SKM-1 treated with dmso at 0.1 percent for 144 hours (cell line): ENCODE results near the gene ZNF335.
A peak's percentile ranks its signal among the peaks of the same experiment; 100 is the strongest.
"Not testable (repeated sequence)": the region's sequence is repeated elsewhere in the genome, so short reads cannot be mapped to it uniquely, and the experiment has no call there.

Experiments
- DNase-seq: peaks from one replicate; lab custom pipeline; 2025; ENCODE audit not compliant: unreplicated experiment; lab: John Stamatoyannopoulos, UW

The ZNF335 gene

GRCh38 chr20:46001498-46001897 is 29.5 kb upstream of the ZNF335 start:
- no peak for DNase-seq

- no peak for DNase-seq
Observed at GRCh38 chr20:46000262-46000996, 28.4 kb upstream of the ZNF335 start.

DNA sequence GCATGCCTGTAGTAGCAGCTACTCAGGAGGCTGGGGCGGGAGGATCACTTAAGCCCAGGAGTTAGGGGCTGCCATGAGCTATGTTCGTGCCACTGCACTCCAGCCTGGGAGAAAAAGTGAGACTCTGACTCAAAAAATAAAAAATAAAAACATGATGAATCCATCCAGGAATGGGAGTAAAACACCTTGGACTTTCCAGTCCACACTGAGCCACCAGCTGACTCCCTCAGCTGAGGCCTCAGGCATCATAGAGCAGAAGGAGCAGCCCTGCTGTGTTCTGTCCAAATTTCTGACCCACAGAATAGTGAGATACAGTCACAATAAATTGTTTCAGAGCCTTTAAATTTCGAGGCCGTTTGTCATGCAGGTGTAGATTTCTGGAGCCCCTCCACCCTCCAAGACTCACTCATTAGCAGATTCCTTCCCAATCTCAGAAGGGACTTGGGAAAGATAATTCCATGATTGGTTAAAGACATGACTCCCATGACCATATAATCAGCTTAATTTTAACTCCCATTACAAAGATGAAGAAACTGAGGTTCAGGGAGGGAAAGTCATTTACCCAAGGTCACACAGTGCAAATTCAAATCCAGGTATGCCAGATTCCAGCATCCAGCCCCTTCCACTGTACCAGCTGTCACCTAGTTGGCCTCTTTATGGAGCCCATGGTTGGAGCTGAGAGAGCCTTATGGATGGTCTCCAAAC is 27.7 kb upstream of the ZNF335 start:
- no peak for DNase-seq

- peak; percentile 76 for DNase-seq
Observed at GRCh38 chr20:45998761-45999160, 26.8 kb upstream of the ZNF335 start.

DNA sequence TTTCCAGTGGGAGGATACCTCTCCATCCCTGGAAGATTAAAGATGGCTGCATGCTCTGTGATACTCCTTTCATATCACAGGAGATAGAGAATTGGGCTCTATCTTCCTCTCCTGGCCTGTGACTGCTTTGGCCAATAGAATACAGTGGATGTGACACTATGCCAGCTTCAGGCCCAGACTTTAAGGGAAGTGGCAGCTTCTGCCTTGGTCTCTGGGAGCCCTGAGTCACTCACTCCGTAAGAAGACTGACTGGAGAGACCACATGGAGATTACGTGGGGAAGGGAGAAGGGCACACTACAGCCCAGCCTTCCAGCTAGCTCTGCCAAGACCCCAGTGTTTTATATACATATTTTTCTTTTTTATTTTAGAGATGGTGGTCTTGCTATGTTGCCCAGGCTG is 26.3 kb upstream of the ZNF335 start:
- DNase-seq = peak; percentile 79

GRCh38 chr20:45997187-45997586 is 25.2 kb upstream of the ZNF335 start:
- no peak for DNase-seq

GRCh38 chr20:45995495-45996097 is 23.6 kb upstream of the ZNF335 start:
- not testable (repeated sequence) for DNase-seq

- DNase-seq = no peak
Observed at GRCh38 chr20:45994761-45995493, 22.9 kb upstream of the ZNF335 start.

- DNase-seq = peak; percentile 90
Observed at GRCh38 chr20:45993197-45993951, 21.4 kb upstream of the ZNF335 start.

GRCh38 chr20:45991616-45992015 is 19.6 kb upstream of the ZNF335 start:
- DNase-seq = peak; percentile 53

DNA sequence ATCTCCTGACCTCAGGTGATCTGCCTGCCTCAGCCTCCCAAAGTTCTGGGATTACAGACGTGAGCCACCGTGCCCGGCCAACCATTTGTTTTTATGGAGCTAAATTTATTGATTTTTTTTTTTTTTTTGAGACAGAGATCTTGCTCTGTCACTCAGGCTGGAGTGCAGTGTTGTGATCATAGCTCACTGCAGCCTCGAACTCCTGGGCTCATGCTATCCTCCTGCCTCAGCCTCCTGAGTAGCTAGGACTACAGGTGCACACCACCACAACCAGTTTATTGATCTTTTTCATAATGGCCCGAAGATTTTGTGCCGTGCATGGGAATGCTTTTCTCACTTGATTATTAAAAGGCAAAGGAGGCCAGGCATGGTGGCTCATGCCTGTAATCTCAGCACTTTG is 16.8 kb upstream of the ZNF335 start:
- DNase-seq = not testable (repeated sequence)

DNA sequence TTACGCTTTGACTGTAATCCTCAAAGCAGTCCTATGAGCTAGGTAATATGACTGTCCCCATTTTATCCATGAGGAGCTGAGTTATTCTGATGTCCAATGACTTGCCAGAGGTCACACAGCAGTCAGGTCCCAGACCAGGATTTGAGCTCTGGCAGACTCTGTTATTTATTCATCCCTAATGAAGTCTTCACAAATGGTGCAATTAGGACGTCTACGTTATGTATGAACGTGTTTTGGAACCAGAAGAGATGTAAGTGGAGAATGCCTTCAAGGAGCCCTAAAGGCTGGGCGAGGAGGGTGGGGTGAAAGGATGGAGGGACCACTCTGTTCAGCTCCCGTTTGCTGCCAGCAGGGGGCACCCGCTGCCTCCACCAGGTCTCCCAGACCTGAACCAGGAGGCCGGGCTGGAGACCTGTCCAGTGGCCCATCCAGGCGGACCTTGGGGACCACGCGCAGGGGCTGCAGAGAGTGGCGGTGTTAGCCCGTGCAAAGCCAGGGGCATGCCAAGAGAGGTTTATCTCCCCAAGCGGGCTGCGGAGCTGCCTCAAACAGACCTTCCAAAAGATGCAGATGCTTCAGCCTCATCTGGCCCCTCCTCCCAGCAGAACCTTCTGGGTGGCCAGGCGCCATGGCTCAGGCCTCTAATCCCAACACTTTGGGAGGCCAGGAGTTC is 15.2 kb upstream of the ZNF335 start:
- DNase-seq = peak; percentile 60

- DNase-seq = no peak
Observed at GRCh38 chr20:45985573-45985972, 13.6 kb upstream of the ZNF335 start.

DNA sequence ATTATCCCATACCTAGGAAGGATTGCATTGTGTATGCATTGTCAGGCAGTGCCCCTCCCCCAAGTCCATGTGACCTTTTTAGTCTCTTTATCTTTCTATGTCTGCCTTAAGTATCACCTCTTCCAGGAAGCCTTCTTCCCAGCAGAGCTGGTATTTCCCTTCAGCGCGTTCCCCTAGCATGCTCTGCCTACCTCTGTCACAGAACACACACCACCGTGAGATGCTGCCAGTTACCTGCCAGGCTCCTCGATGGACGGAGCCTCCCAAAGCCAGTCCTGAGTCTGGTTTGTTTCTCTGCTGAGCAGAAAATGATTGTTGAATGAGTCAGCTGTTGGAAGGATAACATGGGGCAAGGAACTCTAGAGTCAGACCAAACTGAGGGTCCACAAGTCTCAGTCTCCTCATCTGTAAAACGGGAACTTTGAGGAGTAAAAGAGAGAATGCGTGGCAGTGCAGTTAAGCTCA is 11.3 kb upstream of the ZNF335 start:
- no peak for DNase-seq

- DNase-seq = no peak
Observed at GRCh38 chr20:45981261-45981660, 9.3 kb upstream of the ZNF335 start.

DNA sequence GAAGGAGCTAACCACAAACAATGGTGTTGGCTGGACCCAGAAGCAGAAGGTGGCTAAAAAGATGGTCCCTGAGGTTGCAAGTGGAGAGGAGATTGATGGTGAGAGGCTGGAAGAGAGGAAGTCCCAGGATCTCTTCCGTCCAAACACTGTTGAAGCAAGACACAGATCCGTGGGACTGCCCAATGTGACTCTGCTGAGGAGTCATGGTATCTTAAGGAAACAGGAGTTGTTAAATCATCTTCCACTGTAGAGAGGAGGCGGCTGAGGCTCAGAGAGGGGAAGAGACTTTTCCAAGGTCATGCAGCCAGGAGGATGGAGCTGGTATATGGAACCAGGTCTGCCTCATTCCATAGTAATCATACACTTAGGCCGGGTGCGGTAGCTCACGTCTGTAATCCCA is 4.1 kb upstream of the ZNF335 start:
- DNase-seq = no peak

- no peak for DNase-seq
Observed at GRCh38 chr20:45975686-45976085, 3.7 kb upstream of the ZNF335 start.

DNA sequence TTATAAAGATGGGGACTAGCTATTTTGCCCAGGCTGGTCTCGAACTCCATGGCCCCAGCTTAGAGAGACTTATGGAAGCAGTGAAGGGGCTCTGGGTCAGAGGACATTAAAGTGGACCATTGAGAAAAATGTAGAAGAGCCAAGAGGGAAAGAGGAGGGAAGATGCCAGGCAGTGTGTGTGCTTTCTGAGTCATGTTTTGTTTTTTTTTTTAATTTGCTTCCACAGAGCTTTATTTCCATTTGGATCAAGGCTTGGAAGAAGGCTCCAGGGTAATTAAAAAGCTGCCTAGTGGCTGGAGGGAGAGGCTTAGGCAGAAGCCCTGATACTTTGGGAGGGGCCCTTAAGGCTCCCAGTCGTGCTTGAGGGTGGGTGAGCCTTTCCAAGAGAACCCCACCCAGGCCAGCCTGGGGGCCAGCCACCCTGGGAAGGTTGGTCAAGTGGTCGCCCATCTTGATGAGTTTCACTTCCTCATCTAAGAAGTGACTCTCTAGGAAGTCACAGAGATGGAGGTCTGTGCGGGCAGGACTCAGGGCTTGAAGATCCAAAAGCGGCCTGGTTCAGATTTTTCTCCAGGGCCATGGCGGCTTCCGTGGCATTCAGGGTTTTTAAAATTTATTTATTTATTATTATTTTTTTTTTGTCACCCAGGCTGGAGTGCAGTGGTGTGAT is 3.0 kb upstream of the ZNF335 start:
- DNase-seq = no peak

DNA sequence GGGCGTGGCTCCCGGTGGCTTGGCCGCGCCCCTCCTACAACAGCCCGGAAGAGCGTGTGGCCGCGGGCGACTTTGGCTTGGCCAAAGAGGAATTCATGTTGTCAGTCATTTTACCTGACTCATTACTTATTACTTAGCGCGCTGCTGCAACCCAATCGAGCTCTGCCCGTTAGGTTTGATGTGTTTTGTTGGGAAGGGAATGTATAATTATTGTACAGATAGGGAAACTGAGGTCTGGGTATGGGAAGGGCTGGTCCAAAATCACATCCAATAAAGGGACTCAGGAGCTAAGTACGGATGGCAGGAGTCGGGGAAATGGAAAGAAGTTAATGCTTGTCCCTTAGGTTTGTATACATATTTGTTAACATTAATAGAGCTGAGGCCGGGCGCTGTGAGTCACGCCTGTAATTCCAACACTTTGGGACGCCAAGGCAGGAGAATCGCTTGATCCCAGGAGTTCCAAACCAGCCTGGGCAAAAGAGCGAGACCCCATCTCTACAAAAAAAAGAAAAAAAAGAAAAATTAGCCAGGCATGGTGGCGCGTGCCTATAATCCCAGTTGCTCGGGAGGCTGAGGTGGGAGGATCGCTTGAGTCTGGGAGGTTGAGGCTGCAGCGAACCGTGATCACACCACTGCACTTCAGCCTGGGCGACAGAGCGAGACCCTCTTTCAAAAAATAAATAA is 639 bp upstream of the ZNF335 start:
- peak; percentile 90 for DNase-seq
